GOT3 (cell line): ENCODE data around the gene MAN2B1.
"Not testable (repeated sequence)": the region's sequence is repeated elsewhere in the genome, so short reads cannot be mapped to it uniquely, and the experiment has no call there.

Source experiments
- DNase-seq: peaks from one replicate; lab custom pipeline; 2025; ENCODE audit warnings: mixed read lengths; lab: John Stamatoyannopoulos, UW

The MAN2B1 gene

GRCh38 chr19:12689012-12689411 lies 22.5 kb upstream of the MAN2B1 start:
- DNase-seq: no peak

DNA sequence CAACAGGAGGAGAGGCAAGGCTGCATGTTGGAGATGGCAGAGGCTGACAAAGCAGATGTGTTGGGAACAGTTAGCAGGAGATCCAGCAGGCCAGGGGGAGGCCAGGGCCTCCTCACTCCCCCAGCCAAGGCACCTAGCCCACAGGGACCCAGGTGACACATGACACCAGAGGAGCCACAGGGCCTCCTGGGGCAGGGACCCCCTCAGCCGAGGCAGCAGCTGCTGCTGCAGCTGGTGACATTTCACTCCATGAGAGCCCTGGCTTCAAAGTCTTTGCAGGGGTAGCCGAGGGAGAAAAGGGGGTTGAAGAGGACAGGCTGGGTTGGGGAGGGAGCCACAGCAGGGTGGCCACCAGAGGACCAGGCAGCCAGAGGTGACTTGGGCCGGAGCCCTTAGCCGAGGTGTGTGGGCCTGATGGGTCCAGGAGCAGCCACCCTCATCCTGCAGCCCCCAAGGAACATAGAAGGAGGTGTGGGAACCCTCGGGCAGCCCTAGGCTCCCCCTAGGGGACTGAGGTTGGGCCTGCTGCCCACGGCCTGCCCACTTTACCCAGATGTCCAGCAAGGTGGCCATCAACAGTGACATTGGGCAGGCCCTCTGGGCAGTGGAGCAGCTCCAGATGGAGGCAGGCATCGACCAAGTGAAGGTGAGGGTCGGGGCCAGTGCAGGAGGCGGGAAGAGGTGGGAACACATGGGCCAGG lies 21.1 kb upstream of the MAN2B1 start, which contains the start of gene GNG14:
GNG14 (plus strand) TSS at position 503 of the 701 bp plus-strand sequence; CDS start at position 554, 51 bp downstream.
- DNase-seq: no peak

GRCh38 chr19:12685831-12686230 lies 19.3 kb upstream of the MAN2B1 start:
- no peak for DNase-seq

DNA sequence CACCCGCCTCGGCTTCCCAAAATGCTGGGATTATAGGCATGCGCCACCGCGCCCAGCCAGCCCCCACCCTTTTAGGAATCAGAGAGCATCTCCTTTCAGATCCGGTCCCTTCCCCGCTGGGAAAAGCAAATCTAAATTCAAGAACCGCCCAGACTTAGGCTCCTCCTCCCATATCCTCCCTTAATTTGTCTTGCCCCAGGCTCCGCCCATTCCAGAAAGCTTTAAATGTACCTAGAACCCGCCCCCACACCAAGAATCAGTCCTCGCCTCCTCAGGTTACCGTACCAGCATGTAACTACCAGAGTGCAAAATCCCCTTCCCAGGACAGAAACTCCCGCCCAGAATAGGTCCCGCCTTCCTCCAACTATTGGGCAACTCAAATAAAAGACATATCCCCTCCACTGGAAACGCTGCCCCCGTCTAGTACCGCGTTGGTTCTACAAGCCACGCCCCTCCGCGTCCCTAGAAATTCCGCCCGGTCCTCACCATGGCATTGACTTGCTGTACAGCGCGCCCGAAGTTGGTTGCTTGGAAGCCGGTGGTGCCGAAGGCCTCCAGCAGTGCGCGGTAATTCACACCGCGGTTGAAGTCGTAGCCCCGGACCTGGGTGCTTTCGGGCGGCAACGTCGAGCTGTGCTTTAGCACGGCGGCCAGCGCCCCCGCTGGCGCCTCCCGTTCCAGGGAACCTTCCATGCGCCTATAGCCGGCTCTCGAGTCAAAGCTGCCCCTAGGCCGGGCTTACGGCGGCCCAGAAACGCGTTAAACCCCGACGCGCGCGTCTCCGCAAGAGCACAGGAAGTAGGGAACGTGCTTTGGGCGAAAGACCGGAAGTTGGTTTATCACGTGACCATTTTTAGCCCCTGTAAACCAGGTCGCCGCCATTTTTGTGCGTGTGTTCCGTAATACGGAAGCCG lies 14.8 kb upstream of the MAN2B1 start, which contains the start of gene DHPS:
DHPS (minus strand) TSS at position 807 of the 914 bp plus-strand sequence; CDS start at position 693, 114 bp downstream.
- peak; percentile 86 for DNase-seq

DNA sequence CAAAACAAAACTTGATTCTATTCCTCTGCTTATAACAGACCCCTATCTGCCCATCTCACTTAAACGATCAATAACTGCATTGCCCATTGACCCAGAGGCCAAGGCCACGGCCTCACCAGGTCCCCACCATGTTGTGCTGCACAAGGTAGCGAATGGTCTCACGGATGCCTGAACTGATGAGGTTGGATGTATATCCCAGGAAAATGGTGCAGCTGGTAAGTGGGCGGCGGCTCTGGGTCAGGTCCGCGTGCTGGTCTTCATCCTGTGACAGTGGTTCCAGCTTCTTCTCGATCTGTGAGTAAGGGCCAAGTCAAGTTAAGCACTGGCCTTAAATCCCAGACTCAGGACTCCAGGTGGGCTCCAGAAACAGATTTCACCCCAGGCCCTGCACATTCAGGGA lies 13.5 kb upstream of the MAN2B1 start:
- no peak for DNase-seq

DNA sequence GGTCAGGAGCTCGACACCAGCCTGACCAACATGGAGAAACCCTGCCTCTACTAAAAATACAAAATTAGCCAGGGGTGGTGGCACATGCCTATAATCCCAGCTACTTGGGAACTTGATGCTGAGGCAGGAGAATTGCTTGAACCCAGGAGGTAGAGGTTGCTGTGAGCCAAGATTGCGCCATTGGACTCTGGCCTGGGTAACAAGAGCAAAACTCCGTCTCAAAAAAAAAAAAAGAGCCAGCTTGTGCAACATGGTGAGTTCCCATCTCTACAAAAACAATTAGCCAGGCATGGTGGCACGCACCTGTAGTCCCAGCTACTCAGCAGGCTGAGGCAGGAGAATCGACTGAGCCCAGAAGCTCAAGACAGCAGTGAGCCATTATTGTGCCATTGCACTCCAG lies 11.5 kb upstream of the MAN2B1 start:
- DNase-seq: not testable (repeated sequence)

DNA sequence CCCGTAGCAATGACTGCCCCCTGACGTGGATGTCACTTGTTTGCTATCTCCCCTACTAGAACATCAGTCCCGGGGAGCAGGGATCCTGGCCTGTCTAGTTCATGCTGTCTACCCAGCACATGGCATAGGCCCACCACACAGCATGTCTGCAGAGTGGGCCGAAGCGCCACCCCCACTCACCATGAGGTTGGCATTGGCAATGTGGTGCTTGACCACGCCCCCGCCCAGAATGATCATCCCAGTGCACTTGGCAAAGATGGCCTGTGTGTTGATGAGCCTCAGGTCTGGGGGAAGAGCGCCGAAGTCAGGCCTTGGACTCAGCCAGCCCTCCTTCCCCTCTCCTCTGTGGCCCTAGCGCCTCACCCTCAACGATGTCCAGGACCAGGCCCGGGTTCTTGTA lies 10.4 kb upstream of the MAN2B1 start:
- DNase-seq: no peak

- DNase-seq: peak; percentile 23
Measured at GRCh38 chr19:12676384-12676792, 9.8 kb upstream of the MAN2B1 start.

DNA sequence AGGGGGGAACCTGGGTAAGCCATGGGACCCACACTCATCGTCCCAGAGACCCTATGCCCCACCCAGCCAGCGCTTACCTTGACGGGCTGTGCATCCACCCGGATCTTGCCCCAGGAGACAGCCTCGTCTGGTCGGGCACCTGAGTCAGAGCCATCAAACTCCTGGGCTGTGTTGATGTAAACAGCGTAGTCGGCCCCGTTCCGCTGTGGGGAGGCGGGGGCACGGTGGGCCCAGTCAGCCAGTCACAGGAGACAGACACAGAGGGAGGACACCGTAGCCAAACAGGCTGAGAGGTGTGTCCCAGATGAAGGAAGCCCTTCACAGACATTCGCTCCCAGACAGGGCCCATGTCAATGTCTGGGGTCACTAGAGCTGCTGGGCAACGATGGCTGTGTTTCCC lies 9.4 kb upstream of the MAN2B1 start:
- DNase-seq: no peak

DNA sequence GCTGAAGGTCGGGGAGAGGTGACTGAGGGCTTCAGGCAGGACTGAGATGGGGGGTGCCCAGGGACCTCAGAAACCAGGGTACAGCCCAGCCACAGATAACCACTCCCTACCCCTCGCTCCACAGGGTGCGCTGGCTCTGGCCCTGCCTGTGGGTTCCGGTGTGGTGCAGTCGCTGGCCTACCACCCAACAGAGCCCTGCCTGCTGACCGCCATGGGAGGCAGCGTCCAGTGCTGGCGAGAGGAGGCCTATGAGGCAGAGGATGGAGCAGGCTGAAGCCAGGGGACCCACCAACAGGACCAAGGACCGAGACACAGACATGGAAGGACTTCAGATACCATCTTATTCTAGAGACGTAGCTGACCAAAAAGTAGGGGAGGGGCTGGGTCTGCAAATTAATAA lies 8.9 kb upstream of the MAN2B1 start:
- no peak for DNase-seq

DNA sequence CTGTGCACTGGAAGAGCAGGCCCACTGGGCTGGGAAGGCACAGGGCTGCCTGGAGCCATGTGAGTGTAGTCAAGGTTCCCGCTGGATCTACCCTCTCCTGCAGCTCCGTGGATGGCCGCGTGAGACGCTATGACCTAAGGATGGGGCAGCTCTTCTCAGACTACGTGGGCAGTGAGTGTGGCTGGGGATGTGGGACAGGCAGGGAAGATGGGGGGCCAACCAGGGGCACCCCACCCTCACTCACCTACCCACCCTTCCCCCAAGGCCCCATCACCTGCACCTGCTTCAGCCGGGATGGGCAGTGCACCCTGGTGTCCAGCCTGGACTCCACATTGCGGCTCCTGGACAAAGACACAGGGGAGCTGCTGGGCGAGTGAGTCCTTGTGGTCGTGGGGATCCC lies 6.2 kb upstream of the MAN2B1 start:
- no peak for DNase-seq

DNA sequence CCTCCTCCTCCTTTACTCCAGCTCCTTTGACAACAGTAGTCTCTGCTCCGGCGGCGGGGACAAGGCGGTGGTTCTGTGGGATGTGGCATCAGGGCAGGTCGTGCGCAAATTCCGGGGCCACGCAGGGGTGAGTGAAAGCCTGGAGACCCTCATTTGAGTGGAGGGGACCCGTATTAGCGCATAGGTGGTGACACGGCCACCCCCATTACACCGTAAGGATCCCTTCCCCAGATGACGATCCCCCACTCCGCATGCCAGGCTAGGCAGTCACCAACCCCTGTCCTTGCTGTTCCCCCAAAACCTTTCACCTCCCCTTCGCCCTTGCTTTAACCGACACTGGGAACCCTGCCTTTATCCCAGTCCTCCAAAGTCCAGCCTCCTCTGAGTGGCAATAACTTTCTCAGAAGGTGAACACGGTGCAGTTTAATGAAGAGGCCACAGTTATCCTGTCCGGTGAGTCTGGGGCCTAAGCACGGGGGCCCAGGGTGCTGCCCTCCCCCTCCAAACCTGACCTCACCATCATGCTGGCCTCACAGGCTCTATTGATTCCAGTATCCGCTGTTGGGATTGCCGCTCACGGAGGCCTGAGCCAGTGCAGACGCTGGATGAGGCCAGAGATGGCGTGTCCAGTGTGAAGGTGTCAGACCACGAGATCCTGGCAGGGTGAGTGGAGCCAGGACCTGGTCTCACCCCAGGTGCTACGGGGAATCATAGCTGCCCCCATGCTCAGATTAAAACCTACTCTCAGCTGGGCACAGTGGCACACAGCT lies 3.8 kb upstream of the MAN2B1 start:
- DNase-seq: no peak

GRCh38 chr19:12669270-12670158 lies 3.0 kb upstream of the MAN2B1 start:
- peak; percentile 47 for DNase-seq

DNA sequence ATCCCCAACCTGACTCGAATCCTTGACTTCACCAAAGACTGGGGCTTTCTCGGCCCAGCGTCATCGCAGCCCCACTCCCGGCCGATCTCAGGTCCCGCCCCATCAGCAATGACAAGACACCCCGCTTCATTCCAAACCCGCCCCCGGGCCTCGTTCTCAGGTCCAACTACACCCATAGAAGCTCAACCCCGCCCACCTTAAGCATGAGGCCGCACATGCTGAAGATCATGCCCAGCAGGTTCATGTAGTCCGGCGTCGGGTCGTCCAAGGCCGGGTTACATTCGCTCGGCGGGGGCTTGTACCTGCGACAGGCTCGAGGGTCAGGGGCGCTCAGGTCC lies 2.4 kb upstream of the MAN2B1 start:
- no peak for DNase-seq

DNA sequence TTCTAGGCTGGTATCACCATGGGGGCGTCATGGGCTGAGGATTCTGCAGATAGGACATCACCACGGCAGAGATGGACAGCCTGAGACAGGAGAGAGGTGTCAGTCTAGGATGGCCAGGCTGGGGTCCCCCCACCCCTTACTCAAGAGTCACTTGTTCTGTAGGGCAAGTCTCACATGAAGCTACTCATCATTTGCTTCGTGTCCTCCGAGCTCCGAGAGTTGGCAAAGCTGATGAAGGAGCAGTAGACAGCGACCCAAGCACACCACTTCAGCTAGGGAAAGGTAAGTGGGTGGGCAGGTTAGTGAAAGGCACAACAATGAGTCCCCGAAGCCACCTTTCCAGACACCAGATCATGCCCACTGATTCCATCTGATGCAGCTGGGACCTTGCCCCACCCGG lies 1.8 kb upstream of the MAN2B1 start:
- DNase-seq: no peak

DNA sequence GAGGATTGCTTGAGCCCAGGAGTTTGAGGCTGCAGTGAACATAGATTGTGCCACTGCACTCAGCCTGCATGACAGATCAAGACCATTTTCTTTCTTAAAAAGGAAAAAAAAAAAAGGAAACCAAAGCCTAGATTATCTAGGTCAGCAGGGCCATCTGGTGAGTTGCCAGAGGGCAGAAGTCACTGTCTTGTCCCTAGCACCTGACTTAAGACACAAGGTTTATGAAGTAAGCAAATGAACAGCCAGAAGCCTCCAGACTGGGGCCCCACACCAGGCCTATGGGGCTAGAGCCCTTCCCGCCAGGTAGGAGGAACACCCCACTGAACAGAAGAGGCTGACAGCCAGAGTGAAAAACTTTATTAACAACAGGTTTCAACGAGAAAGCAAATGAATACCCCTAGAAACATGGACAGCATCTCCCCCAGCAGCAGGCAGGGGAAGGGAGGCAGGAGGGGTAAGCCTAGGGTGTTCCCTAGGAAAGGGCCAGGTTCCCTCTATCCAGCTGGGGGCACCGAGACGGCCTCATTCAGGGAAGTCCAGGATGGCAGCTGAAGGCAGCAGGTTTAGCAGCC lies 1.3 kb upstream of the MAN2B1 start:
- DNase-seq: no peak

- DNase-seq: no peak
Measured at GRCh38 chr19:12665671-12666264, 774 bp downstream of the MAN2B1 start.

DNA sequence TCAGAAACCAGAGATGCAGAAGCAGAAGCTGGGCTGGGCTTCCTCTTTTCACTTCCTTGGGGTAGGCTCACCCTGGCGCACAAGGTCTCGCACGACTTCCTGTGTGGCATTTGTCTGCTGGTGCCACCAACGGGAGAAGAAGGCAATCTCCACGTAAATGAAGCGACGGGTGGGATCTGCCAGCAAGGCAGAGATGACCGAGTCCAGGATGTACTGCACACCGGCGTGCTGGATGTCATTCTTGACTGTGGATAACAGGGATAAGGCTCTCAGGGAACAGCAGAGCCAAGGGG lies 1.3 kb downstream of the MAN2B1 start:
- no peak for DNase-seq

GRCh38 chr19:12664406-12665280 lies 1.9 kb downstream of the MAN2B1 start:
- DNase-seq: no peak

DNA sequence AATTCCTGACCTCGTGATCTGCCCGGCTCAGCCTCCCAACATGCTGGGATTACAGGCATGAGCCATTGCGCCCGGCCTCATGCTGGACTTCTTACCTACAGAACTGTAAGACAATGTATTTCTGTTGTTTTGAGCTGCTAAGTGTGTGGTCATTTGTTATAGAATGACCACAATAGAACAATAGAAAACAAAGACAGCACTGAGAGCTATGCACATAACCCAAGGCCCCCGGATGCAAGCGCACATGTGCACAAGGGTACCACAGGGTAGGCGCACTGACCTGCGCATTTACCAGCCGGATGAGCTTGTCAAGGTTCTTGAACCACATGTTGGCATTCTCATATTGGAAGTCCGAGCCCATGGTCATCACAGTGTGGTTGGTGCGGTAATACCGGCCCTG lies 5.6 kb downstream of the MAN2B1 start:
- DNase-seq: no peak
